HCT116 (cell line): ENCODE measurements around the gene ATAD5. TPM values are rescaled to one million over a fixed set of nuclear protein-coding genes. Genes with fewer than 3 reads are reported as not detected.

Experiments
- ATAC-seq: fragments of 200-7000 bp; cut with Tn5 transposase; 2 replicates; pipeline ENCODE4 v1.9.1; 2020; ENCODE audit warnings: mild to moderate bottlenecking, moderate library complexity
- Bru-seq: library from RNA; stranded (reverse); fragments of 400-500 nt; gene quantifications from one replicate; lab custom pipeline; 2021; lab: Mats Ljungman, UMichigan
- BruChase-seq, 2 experiments: library from RNA; stranded (reverse); fragments of 400-500 nt; gene quantifications; one replicate each; lab custom pipeline; 2021; lab: Mats Ljungman, UMichigan
- BruUV-seq: library from RNA; stranded (reverse); fragments of 400-500 nt; replicated peaks from 2 replicates; lab custom pipeline; 2021; lab: Mats Ljungman, UMichigan
- CTCF ChIA-PET: fragments of 300-600 bp; sonication (Branson Sonifier 250); formaldehyde crosslinking; loops from one replicate; lab custom pipeline; 2021; ENCODE audit warnings: antibody characterized with exemption; lab: Charles Lee
- POLR2A ChIA-PET: fragments of 300-600, 350-600 bp; sonication (Branson Sonifier 250); formaldehyde crosslinking; loops from one replicate; lab custom pipeline; 2021; ENCODE audit warnings: antibody characterized with exemption; lab: Charles Lee
- RAD21 ChIA-PET, 2 experiments: fragments of 300-600 bp; sonication (Branson Sonifier 250); formaldehyde crosslinking; loops; one replicate each; lab custom pipeline; 2023; ENCODE audit warnings: low total read pairs in 2 of 2; ENCODE audit not compliant: uncharacterized antibody in 2 of 2, unreplicated experiment in 2 of 2, low non-redundant PET in 1 of 2; lab: Charles Lee
- DNase-seq: peaks from one replicate; pipeline ENCODE4 v3.0.0-alpha.2; 2010; ENCODE audit warnings: low read depth, low spot score
- H2AFZ ChIP-seq: fragments of 200-600 bp; shearing (Covaris generic), sonication (generic); 2 replicates; pipeline ENCODE4 v1.6.1; 2017; ENCODE audit warnings: low read depth, mixed run types, mixed read lengths, antibody characterized with exemption, low read length; ENCODE audit not compliant: poor library complexity, severe bottlenecking
- H3K27ac ChIP-seq: 2 replicates; pipeline ENCODE4 v1.5.1; 2012; ENCODE audit warnings: low read depth, low read length
- H3K27me3 ChIP-seq: fragments of 200-600 bp; sonication (generic); 2 replicates; pipeline ENCODE4 v1.6.1; 2016; ENCODE audit warnings: mixed run types, low read length, mixed read lengths; ENCODE audit not compliant: insufficient read depth
- H3K36me3 ChIP-seq, 2 experiments: fragments of 200-500 bp in 1 of 2; fragments of 200-600 bp in 1 of 2; sonication (Bioruptor generic) in 1 of 2; sonication (generic) in 1 of 2; 2 replicates each; pipeline versions ENCODE4 v1.5.1 to v1.6.1; 2014 to 2016; ENCODE audit warnings: low read length in 2 of 2, inconsistent platforms in 1 of 2, mixed read lengths in 1 of 2, mixed run types in 1 of 2; ENCODE audit not compliant: insufficient read depth in 2 of 2, control insufficient read depth in 1 of 2
- H3K4me1 ChIP-seq, 2 experiments: fragments of 200-600 bp in 1 of 2; sonication (generic) in 1 of 2; 2 replicates each; pipeline versions ENCODE4 v1.5.1 to v1.6.1; 2012 to 2017; ENCODE audit warnings: low read length in 2 of 2, inconsistent platforms in 1 of 2, mild to moderate bottlenecking in 1 of 2, mixed read lengths in 1 of 2, mixed run types in 1 of 2, moderate library complexity in 1 of 2; ENCODE audit not compliant: insufficient read depth in 2 of 2, control insufficient read depth in 1 of 2
- H3K4me2 ChIP-seq: fragments of 200-600 bp; sonication (generic); 2 replicates; pipeline ENCODE4 v1.6.1; 2017; ENCODE audit warnings: mixed run types, low read length, mixed read lengths
- H3K4me3 ChIP-seq, 2 experiments: fragments of 200-600 bp in 1 of 2; sonication (generic) in 1 of 2; replicated peaks in 1 of 2; 2 replicates each; pipeline ENCODE4 v1.5.1; 2011 to 2016; ENCODE audit warnings: low read length in 2 of 2, control low read depth in 1 of 2, low read depth in 1 of 2, mild to moderate bottlenecking in 1 of 2, mixed read lengths in 1 of 2, mixed run types in 1 of 2
- H3K79me2 ChIP-seq: fragments of 200-600 bp; sonication (generic); 2 replicates; pipeline ENCODE4 v1.6.1; 2017; ENCODE audit warnings: mild to moderate bottlenecking, mixed run types, low read length, moderate library complexity, mixed read lengths; ENCODE audit not compliant: insufficient read depth
- H3K9ac ChIP-seq: fragments of 200-600 bp; sonication (generic); 2 replicates; pipeline ENCODE4 v1.6.1; 2016; ENCODE audit warnings: low read length, mixed read lengths
- H3K9me2 ChIP-seq: fragments of 200-600 bp; sonication (generic), shearing (Covaris generic); 2 replicates; pipeline ENCODE4 v1.6.1; 2017; ENCODE audit warnings: mixed run types, mild to moderate bottlenecking, moderate library complexity; ENCODE audit not compliant: insufficient read depth
- H3K9me3 ChIP-seq, 2 experiments: fragments of 200-500 bp in 1 of 2; fragments of 200-600 bp in 1 of 2; sonication (Bioruptor generic) in 1 of 2; sonication (generic) in 1 of 2; 2 replicates each; pipeline ENCODE4 v1.6.1; 2014 to 2017; ENCODE audit warnings: low read length in 2 of 2, mixed read lengths in 2 of 2, inconsistent platforms in 1 of 2, low read depth in 1 of 2, mild to moderate bottlenecking in 1 of 2, mixed run types in 1 of 2, moderate library complexity in 1 of 2; ENCODE audit not compliant: control insufficient read depth in 1 of 2, insufficient read depth in 1 of 2
- H4K20me1 ChIP-seq: fragments of 200-600 bp; sonication (generic), shearing (Covaris generic); 2 replicates; pipeline ENCODE4 v1.6.1; 2017; ENCODE audit warnings: mixed run types, mild to moderate bottlenecking, moderate library complexity; ENCODE audit not compliant: insufficient read depth
- CBX3 ChIP-seq: IDR thresholded peaks from 2 replicates; pipeline ENCODE4 v1.6.1; 2012; ENCODE audit warnings: low read depth
- CEBPB ChIP-seq: IDR thresholded peaks from 2 replicates; pipeline ENCODE4 v1.6.1; 2012; ENCODE audit warnings: low read depth
- EGR1 ChIP-seq: IDR thresholded peaks from 2 replicates; pipeline ENCODE4 v1.6.1; 2012; ENCODE audit warnings: low read depth
- FOSL1 ChIP-seq: IDR thresholded peaks from 2 replicates; pipeline ENCODE4 v1.6.1; 2012; ENCODE audit warnings: low read depth
- POLR2AphosphoS5 ChIP-seq: IDR thresholded peaks from 2 replicates; pipeline ENCODE4 v1.6.1; 2011; ENCODE audit warnings: mild to moderate bottlenecking, low read depth, low read length, moderate library complexity
- REST ChIP-seq: IDR thresholded peaks from 2 replicates; pipeline ENCODE4 v1.6.1; 2012; ENCODE audit warnings: low read depth
- SIN3A ChIP-seq: IDR thresholded peaks from 2 replicates; pipeline ENCODE4 v1.6.1; 2012; ENCODE audit warnings: low read depth
- SP1 ChIP-seq: IDR thresholded peaks from 2 replicates; pipeline ENCODE4 v1.6.1; 2012; ENCODE audit warnings: low read depth
- YY1 ChIP-seq: IDR thresholded peaks from 2 replicates; pipeline ENCODE4 v1.6.1; 2011; ENCODE audit warnings: low read length, low read depth, moderate library complexity, mild to moderate bottlenecking; ENCODE audit not compliant: insufficient replicate concordance; ENCODE audit errors: extremely low read depth
- ZNF274 ChIP-seq: fragments of 200-500 bp; sonication (Bioruptor generic); IDR thresholded peaks from 2 replicates; pipeline ENCODE4 v1.6.1; 2014; ENCODE audit warnings: mild to moderate bottlenecking, low read depth, low read length, inconsistent platforms
- intact Hi-C: fragments of 100-400 bp; cut with micrococcal nuclease; formaldehyde crosslinking; loops from 2 replicates; pipeline ENCODE4 v1.10.0; 2022
- long read RNA-seq: library from polyadenylated mRNA; unstranded; transcript quantifications from one replicate; pipeline ENCODE4 v2.0.0, GENCODE V29; 2021; ENCODE audit not compliant: unreplicated experiment
- polyA plus RNA-seq: library from polyadenylated mRNA; unstranded; fragments of >200 nt; gene quantifications from 2 replicates; pipeline ENCODE4 v1.2.1, GENCODE V29; 2012; ENCODE audit warnings: missing spikeins
- total RNA-seq: library from RNA; stranded (reverse); gene quantifications from one replicate; pipeline ENCODE4 v1.2.1, GENCODE V29; 2021; ENCODE audit not compliant: unreplicated experiment
- TF ChIP-seq, protein P1 (sequence below): IDR thresholded peaks from 2 replicates; pipeline ENCODE4 v1.6.1; 2011; ENCODE audit warnings: mild to moderate bottlenecking, low read length, moderate library complexity; ENCODE audit not compliant: insufficient replicate concordance; ENCODE audit errors: extremely low read depth

The ATAD5 gene, protein sequence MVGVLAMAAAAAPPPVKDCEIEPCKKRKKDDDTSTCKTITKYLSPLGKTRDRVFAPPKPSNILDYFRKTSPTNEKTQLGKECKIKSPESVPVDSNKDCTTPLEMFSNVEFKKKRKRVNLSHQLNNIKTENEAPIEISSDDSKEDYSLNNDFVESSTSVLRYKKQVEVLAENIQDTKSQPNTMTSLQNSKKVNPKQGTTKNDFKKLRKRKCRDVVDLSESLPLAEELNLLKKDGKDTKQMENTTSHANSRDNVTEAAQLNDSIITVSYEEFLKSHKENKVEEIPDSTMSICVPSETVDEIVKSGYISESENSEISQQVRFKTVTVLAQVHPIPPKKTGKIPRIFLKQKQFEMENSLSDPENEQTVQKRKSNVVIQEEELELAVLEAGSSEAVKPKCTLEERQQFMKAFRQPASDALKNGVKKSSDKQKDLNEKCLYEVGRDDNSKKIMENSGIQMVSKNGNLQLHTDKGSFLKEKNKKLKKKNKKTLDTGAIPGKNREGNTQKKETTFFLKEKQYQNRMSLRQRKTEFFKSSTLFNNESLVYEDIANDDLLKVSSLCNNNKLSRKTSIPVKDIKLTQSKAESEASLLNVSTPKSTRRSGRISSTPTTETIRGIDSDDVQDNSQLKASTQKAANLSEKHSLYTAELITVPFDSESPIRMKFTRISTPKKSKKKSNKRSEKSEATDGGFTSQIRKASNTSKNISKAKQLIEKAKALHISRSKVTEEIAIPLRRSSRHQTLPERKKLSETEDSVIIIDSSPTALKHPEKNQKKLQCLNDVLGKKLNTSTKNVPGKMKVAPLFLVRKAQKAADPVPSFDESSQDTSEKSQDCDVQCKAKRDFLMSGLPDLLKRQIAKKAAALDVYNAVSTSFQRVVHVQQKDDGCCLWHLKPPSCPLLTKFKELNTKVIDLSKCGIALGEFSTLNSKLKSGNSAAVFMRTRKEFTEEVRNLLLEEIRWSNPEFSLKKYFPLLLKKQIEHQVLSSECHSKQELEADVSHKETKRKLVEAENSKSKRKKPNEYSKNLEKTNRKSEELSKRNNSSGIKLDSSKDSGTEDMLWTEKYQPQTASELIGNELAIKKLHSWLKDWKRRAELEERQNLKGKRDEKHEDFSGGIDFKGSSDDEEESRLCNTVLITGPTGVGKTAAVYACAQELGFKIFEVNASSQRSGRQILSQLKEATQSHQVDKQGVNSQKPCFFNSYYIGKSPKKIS (N-terminal part only)
- total RNA-seq = 9.5 TPM
- 1.0 and 1.4 TPM in 2 replicates for polyA plus RNA-seq
- Bru-seq, nascent RNA = percentile 63 among the genes with signal in this experiment
- percentile 66 among the genes with signal in this experiment for BruChase-seq, experiment 1, labeled RNA remaining after a 6-hour chase
- BruChase-seq, experiment 2, labeled RNA remaining after a 2-hour chase = percentile 66 among the genes with signal in this experiment
- long read RNA-seq, partial matches to known transcripts = 8 of 9 reads
- long read RNA-seq, other reads (novel, unspliced or antisense) = 1 of 9 reads

DNA sequence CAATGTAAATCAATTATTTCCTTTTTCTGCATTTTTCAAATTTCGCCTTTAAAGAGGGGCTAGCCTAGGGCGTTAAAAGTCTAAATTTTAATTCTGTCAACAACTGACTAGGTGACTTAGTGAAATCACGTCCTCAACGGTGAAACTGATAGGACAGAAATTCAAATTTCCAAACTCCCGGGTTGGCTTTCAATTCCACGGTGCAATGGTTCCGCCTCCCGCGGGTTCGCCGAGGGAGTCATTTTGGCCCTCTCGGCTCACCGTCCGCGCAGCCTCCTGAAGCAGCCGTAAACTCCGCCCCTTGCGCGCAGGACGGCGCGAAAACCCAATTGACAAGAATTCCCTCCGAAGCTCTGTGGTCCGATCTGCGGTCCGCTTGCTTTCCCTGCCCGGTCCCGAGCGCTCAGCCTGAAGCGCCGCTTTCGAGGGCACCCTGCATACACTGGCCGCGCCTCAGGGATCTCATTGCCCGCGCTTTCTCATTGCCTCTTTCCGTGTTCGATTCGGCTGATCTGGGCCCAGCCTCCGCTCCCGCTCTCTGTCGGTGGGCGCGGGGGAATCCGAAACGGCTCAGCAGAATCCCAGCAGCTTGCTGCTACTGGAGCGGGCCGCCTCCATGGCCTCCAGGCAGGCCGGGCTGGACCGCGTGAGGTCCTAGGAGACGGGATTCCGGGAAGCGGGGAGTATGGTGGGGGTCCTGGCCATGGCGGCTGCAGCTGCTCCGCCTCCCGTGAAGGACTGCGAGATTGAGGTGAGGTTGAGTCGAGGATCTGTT, at the start of gene ATAD5:
ATAD5 (plus strand) TSS at position 304 of the 775 bp plus-strand sequence; CDS start at position 686, 382 bp downstream.
- Histone ChIP-seq H2AFZ (peak within 1 kb of the TSS; percentile 96), H4K20me1 (no peaks in the 10 kb centered on the region), H3K4me2 (peak within 1 kb of the TSS; percentile 88), H3K27me3 (no peaks in the 10 kb centered on the region), H3K79me2 (peaks cover 46% of the 10 kb centered on the region), H3K27ac (peak within 1 kb of the TSS; percentile 68), H3K36me3 (peaks cover under 1 to 7% of the 10 kb centered on the region in 2 experiments; a peak in 2 of 4 replicates), H3K4me3 (peak within 1 kb of the TSS; percentile 77 to 97), H3K9me3 (no peaks in the 10 kb centered on the region), H3K9ac (peak within 1 kb of the TSS; percentile 94), H3K9me2 (no peaks in the 10 kb centered on the region), H3K4me1 (peaks cover 9 to 23% of the 10 kb centered on the region in 2 experiments; a peak in 3 of 4 replicates)
- ChIA-PET CTCF (no interaction called here), RAD21 (interaction anchor here in 1 of 2 experiments (0.6 kb wide), 1 partner anchor 87 kb away, joined by 4 read pairs; no protein-coding TSS in a partner anchor), POLR2A (interaction anchor here (0.6 kb wide), 1 partner anchor 25 kb away, joined by 3 read pairs; no protein-coding TSS in a partner anchor)
- TSS peak; percentile 64 for BruUV-seq
- intact Hi-C loops = no loop called here
- peak; percentile 79 for DNase-seq
- ATAC-seq = peak; percentile 95
- TF ChIP-seq, protein P1, sequence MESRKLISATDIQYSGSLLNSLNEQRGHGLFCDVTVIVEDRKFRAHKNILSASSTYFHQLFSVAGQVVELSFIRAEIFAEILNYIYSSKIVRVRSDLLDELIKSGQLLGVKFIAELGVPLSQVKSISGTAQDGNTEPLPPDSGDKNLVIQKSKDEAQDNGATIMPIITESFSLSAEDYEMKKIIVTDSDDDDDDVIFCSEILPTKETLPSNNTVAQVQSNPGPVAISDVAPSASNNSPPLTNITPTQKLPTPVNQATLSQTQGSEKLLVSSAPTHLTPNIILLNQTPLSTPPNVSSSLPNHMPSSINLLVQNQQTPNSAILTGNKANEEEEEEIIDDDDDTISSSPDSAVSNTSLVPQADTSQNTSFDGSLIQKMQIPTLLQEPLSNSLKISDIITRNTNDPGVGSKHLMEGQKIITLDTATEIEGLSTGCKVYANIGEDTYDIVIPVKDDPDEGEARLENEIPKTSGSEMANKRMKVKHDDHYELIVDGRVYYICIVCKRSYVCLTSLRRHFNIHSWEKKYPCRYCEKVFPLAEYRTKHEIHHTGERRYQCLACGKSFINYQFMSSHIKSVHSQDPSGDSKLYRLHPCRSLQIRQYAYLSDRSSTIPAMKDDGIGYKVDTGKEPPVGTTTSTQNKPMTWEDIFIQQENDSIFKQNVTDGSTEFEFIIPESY = peak; percentile 84
- no peak for TF ChIP-seq ZNF274
- no peak for TF ChIP-seq EGR1
- TF ChIP-seq CEBPB = 0 out of 2 replicates have a peak, but pooled peaks have one; percentile 28
- TF ChIP-seq POLR2AphosphoS5 = peak; percentile 70
- TF ChIP-seq SIN3A = peak; percentile 90
- TF ChIP-seq REST = no peak
- peak; percentile 89 for TF ChIP-seq SP1
- peak; percentile 85 for TF ChIP-seq YY1
- peak; percentile 81 for TF ChIP-seq CBX3
- no peak for TF ChIP-seq FOSL1
